Measurements from ENCODE around the gene LTK.

LTK gene

GRCh38 chr15:41495736-41496599 lies 17.7 kb downstream of the LTK start:
- DNase-seq: no peak

GRCh38 chr15:41494922-41495735 lies 18.5 kb downstream of the LTK start:
- no peak for DNase-seq

- no peak for DNase-seq
Observed at GRCh38 chr15:41494190-41494921, 19.3 kb downstream of the LTK start.

- no peak for DNase-seq
Observed at GRCh38 chr15:41493902-41494189, 19.8 kb downstream of the LTK start.

- no peak for DNase-seq
Observed at GRCh38 chr15:41493205-41493901, 20.3 kb downstream of the LTK start, which contains the start of gene ITPKA. TSS of gene ITPKA (plus strand) at chr15:41493874. CDS start at chr15:41493928, 54 bp downstream.

GRCh38 chr15:41492597-41493204 lies 20.9 kb downstream of the LTK start:
- DNase-seq: no peak

GRCh38 chr15:41491889-41492288 lies 21.7 kb downstream of the LTK start:
- no peak for DNase-seq

- no peak for DNase-seq
Observed at GRCh38 chr15:41490355-41490754, 23.3 kb downstream of the LTK start.

- DNase-seq: no peak
Observed at GRCh38 chr15:41489641-41490040, 24.0 kb downstream of the LTK start.

GRCh38 chr15:41487802-41488201 lies 25.8 kb downstream of the LTK start:
- DNase-seq: no peak

GRCh38 chr15:41487381-41487780 lies 26.2 kb downstream of the LTK start:
- no peak for DNase-seq

- no peak for DNase-seq
Observed at GRCh38 chr15:41486286-41486685, 27.3 kb downstream of the LTK start.

GRCh38 chr15:41484937-41485625 lies 28.5 kb downstream of the LTK start:
- no peak for DNase-seq

- DNase-seq: no peak
Observed at GRCh38 chr15:41483519-41483918, 30.1 kb downstream of the LTK start.

GRCh38 chr15:41483115-41483514 lies 30.5 kb downstream of the LTK start:
- DNase-seq: no peak

- DNase-seq: no peak
Observed at GRCh38 chr15:41482110-41482877, 31.3 kb downstream of the LTK start.

GRCh38 chr15:41480396-41481140 lies 33.1 kb downstream of the LTK start:
- no peak for DNase-seq

GRCh38 chr15:41476416-41477048 lies 37.1 kb downstream of the LTK start:
- no peak for DNase-seq

GRCh38 chr15:41474941-41475340 lies 38.7 kb downstream of the LTK start:
- DNase-seq: no peak

GRCh38 chr15:41474436-41474835 lies 39.2 kb downstream of the LTK start:
- no peak for DNase-seq

Measured in cerebellar nuclear complex (tissue), 1 donor.